Kidney capillary endothelial cell (primary cell): ENCODE data around the gene SIDT1.

Source experiments
- DNase-seq: peaks from one replicate; pipeline ENCODE4 v3.0.0-alpha.2; 2018; ENCODE audit warnings: low spot score

The SIDT1 gene

GRCh38 chr3:113545594-113545993 lies 13.2 kb downstream of the SIDT1 start:
- DNase-seq = no peak

GRCh38 chr3:113546414-113546893 lies 14.1 kb downstream of the SIDT1 start:
- no peak for DNase-seq

- no peak for DNase-seq
Observed at GRCh38 chr3:113548501-113548900, 16.1 kb downstream of the SIDT1 start.

DNA sequence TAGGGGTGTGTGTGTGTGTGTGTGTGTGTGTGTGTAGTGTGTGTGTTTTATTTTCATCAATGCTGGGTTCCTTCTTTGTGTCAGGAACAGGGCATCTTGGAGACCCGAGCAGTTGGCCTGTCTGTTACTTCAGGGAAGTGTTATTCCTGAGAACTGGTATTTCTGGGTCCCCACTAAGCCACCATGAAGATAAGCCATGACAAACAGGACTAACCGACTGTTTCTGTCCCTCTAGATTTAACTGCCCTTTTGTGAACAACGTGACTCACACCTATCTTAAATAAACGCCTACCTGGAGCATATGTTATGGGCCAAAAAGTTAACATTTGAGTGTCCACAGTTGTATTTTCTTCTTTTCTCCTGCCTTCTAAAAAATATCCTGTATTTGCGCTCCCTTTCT lies 19.5 kb downstream of the SIDT1 start:
- no peak for DNase-seq

GRCh38 chr3:113552851-113553250 lies 20.5 kb downstream of the SIDT1 start:
- DNase-seq = no peak

- DNase-seq = no peak
Observed at GRCh38 chr3:113555138-113555537, 22.8 kb downstream of the SIDT1 start.

DNA sequence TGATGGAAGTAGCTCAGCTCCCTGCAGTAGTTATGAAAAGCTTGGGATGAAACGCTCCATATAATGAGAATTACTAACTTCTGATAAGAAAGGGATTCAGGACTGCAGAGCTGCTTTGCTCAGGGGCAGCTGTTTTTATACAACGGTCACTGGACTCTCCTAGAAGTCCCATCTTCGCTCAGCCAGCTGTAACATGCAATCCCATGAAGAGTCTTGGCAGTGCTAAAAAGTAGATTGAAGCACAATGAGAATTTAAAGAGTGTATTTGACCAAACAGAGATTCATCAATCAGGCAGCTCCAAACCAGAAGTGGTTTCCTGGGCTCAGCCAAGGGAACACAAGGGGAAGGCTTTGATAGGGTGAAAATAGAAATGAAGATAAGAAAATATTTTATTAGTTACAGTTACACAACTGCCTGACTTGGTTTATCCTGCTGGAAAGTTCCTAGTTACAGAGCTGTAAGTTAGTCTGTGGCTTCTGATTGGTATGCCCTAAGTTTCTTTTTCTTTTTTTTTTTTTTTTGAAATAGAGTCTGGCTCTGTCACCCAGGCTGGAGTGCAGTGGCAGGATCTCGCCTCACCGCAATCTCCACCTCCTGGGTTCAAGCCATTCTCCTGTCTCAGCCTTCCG lies 24.1 kb downstream of the SIDT1 start:
- DNase-seq = no peak

DNA sequence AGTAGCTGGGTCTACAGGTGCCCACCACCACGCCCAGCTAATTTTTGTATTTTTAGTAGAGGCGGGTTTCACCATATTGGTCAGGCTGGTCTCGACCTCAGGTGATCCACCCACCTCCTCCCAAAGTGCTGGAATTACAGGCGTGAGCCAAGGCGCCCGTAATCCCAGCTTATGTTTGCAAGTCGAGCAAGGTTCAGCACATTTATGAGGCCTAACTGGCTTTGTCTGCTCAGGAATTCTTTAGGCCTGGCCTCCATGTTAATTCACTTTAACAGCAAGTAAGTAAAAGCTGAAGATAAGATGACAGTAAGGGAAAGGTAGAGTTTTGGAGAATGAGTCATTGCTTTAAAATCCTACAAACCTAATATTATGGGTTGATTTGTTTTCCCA lies 24.6 kb downstream of the SIDT1 start:
- no peak for DNase-seq

- DNase-seq = peak; percentile 71
Observed at GRCh38 chr3:113557374-113557773, 25.0 kb downstream of the SIDT1 start.

GRCh38 chr3:113559009-113559408 lies 26.7 kb downstream of the SIDT1 start:
- no peak for DNase-seq

GRCh38 chr3:113560271-113560670 lies 27.9 kb downstream of the SIDT1 start:
- DNase-seq = no peak

- peak; percentile 70 for DNase-seq
Observed at GRCh38 chr3:113560831-113561623, 28.7 kb downstream of the SIDT1 start.

GRCh38 chr3:113565555-113565954 lies 33.2 kb downstream of the SIDT1 start:
- no peak for DNase-seq

DNA sequence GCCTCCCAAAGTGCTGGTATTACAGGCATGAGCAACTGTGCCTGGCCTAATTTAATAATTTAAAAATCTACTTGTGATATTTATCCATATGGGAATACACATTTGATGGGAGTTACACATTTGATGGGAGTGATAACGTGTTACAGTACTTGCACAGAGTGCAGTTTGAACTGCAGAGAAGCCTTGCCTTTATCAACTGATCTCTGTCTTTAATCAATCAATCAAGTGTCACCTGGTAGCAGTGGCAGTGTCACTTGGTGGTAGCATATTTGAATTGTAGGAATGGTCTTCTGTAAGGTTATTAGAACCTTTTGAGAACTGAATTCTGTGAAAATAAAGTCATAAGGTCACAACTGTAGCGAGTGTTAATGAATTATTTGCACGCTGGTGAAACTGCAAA lies 37.8 kb downstream of the SIDT1 start:
- DNase-seq = no peak

DNA sequence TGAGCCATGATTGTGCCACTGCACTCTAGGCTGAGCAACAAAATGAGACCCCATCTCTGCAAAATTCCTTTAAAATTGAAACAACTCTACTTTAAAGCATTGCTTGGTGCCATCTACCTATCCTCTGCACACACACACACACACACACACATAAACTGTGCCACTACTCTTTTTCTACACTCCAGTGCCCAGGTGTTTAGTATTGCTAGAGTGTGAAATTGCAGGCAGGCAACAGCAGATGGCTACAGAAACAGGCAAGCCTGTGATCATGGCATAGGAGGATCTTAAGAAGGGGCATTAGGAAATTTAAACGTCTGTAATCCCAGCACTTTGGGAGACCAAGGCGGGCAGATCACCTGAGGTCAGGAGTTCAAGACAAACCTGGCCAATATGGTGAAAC lies 39.0 kb downstream of the SIDT1 start:
- no peak for DNase-seq

DNA sequence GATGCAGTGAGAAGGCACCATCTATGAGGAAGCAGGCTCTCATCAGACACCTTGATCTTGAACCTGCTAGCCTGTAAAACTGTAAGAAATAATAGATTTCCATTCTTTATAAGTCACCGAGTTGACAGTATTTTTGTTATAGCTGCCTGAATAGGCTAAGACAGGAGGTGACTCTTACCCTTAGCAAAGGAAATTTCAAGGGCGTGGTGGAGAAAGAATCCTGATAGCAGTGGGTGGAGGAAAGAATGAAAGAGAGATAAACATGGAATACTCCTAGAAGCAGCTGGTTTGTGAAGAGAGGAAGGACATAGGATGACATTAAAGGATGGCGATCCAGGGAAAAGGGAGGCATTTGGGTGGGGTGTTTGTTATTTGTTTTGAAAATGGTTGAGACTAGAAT lies 41.4 kb downstream of the SIDT1 start:
- DNase-seq = no peak

DNA sequence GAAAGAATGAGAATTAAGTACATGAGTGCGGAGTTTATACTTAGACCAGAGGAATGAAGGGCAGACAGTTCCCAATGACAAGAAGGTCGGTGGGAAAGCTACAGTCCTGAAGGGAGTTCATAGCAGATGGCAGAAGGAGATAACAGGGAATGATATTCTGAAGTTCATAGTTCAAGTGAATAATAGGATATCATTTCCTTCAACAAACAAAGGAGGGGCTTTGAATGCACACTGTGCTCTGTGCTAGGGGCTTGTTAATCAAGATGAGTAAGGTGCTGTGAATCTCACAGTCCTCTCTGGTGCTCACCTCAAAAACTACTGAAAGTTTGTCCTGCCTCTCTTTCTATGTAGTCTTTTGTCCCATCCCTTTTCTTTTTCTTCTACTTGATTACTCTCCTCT lies 41.9 kb downstream of the SIDT1 start:
- DNase-seq = no peak

GRCh38 chr3:113575206-113575605 lies 42.9 kb downstream of the SIDT1 start:
- no peak for DNase-seq

DNA sequence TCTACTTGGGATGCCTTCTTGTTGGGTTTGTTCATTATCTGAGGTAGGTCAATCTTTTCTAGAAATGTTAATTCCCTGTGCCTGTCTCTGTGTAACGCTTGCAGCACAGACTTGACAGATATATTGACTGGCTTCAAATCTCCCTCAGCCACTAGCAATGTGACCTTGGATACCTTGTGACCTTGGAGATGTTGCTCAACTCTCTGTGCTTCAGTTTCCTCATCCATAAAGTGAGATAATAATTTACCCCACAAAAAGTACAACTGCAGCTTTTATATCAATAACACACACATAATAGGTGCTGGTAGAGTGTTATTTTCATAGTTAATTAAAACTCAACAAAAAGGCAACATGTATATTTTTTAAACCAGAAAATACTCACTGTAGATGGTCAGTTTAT lies 52.9 kb downstream of the SIDT1 start:
- DNase-seq = no peak

DNA sequence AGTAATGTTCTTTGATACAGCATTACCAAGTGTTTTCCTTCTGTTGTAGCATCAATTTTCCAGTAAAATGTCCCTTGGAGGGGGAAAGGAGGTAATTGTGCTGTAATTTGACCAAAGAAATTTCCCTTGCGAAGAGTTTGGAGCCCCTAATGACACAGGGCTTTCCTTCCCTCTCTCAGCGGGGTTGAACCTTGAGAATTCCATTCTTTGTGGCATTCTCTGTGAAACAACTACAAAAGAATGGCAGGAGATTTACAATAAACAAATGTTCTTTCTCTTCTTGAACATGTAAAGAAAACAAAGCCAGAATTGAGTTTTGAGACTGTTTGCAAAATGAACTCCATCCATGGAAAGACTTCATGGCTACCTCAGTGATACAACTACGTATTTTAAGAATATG lies 53.4 kb downstream of the SIDT1 start:
- DNase-seq = no peak

- DNase-seq = no peak
Observed at GRCh38 chr3:113588806-113589205, 56.5 kb downstream of the SIDT1 start.

DNA sequence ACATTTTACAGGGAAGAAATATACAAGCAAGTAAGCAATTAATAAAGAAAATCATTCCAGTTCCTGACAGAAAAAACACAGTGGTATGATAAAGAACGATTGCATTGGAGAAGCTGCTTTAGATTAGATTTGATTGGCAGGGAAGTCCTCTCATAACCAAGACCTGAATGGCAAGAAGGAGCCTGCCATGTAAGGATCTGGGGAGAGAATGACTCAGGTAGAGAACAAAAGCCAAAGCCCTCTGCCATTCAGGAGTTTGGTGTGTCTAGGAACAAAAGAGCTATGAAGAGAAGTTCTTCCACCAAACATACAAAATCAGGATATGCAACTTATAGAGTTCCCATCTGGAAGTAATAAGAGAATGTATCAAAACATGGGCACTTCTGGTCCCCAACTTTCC lies 57.6 kb downstream of the SIDT1 start:
- DNase-seq = no peak

- DNase-seq = no peak
Observed at GRCh38 chr3:113590983-113591382, 58.6 kb downstream of the SIDT1 start.

DNA sequence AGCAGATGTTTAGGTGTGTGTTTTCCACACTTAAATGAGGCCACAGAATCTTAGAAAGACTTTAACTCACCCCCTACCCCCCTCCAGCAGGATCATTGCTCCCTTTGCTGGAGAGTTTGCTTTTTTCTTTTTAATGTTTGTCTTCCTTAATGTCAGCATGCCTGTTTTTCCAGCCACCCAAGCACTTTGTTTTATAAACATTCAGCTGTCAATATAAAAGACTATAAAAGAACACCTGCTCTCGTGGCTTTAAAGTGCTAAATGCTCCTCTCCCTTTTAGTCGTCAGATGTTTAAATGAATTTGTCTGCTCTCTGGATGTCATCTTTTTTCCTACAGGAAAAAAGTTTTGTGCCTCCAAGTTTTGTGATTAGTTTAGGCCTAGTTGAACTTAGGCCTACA lies 61.7 kb downstream of the SIDT1 start:
- no peak for DNase-seq
